Large intestine (tissue), 3 donors: Measurements from ENCODE around the gene VSTM4. TPM values are rescaled to one million over a fixed set of nuclear protein-coding genes. Genes with fewer than 3 reads are reported as not detected.

Experiments
- DNase-seq, 2 donors: peaks; one replicate each; pipeline versions ENCODE4 v3.0.0 to v3.0.0-alpha.2; 2013
- H3K27ac ChIP-seq: one replicate; pipeline ENCODE4 v1.5.1; 2013; ENCODE audit warnings: low read length
- H3K27me3 ChIP-seq: 2 replicates; pipeline ENCODE4 v1.6.1; 2013; ENCODE audit warnings: low read length; ENCODE audit not compliant: control insufficient read depth, insufficient read depth
- H3K36me3 ChIP-seq: 2 replicates; pipeline ENCODE4 v1.6.1; 2013; ENCODE audit warnings: low read length; ENCODE audit not compliant: control insufficient read depth, insufficient read depth
- H3K4me1 ChIP-seq: one replicate; pipeline ENCODE4 v1.6.1; 2013; ENCODE audit warnings: low read length; ENCODE audit not compliant: control insufficient read depth, insufficient read depth
- H3K4me3 ChIP-seq: one replicate; pipeline ENCODE4 v1.5.1; 2013; ENCODE audit warnings: low read length
- H3K9me3 ChIP-seq: one replicate; pipeline ENCODE4 v1.6.1; 2013; ENCODE audit warnings: mild to moderate bottlenecking, low read depth, low read length, moderate library complexity; ENCODE audit not compliant: control insufficient read depth
- WGBS: methylation state at CpG from one replicate; pipeline ENCODE4 v1.1.5; 2013; ENCODE audit warnings: low lambda C conversion rate; ENCODE audit not compliant: insufficient coverage; 5-methylcytosine and 5-hydroxymethylcytosine counted together
- polyA plus RNA-seq: library from polyadenylated mRNA; unstranded; fragments of 120-200 nt; gene quantifications from one replicate; pipeline ENCODE4 v1.2.1, GENCODE V29; 2013

Gene VSTM4
- polyA plus RNA-seq, 1 donor = 10.2 TPM

DNA sequence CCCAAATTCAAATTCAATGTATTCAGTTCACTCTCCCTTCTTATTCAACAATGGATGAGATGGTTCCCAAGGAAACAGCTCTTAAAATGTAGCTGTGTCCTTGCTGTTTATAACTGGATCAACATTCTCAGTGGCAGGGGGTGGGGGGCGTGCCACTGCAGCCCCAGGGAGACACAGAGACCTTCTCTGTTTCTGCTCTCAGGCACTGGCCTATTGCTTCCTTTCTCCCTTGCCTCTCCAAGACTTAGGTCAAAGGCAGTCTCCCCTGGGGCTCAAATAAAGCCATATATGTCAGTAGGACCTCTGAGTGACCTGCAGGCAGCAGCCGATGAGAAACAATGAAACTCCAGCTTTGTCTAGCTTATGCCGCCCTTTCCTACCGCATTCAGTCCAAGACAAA is 20.7 kb downstream of the VSTM4 start:
- no peaks in the 10 kb centered on the region for H3K9me3 ChIP-seq
- H3K27me3 ChIP-seq = no peaks in the 10 kb centered on the region
- H3K27ac ChIP-seq = no peak overlapping the region
- no peak for DNase-seq
- no CpG with 5 or more reads among the region's 4 CpGs for WGBS
- no peaks in the 10 kb centered on the region for H3K4me1 ChIP-seq
- H3K36me3 ChIP-seq = peaks cover 4% of the 10 kb centered on the region
- no peak overlapping the region for H3K4me3 ChIP-seq

DNA sequence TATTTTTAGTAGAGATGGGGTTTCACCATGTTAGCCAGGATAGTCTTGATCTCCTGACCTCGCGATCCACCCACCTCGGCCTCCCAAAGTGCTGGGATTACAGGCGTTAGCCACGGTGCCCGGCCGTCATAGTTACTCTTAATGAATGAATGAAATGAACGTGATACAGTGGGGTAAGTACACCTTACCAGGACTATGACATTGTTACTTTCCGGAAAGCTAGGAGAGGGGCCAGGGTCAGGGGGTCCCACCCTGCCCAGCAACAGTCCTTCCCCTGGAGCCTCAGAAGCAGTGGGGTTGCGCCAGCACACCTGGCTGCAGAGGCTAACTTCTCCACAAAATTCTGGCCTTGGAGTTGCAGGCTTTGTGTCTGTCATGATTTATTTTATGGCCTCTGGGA is 21.4 kb downstream of the VSTM4 start:
- Histone ChIP-seq H3K27ac (no peak overlapping the region), H3K4me1 (no peaks in the 10 kb centered on the region), H3K27me3 (no peaks in the 10 kb centered on the region), H3K4me3 (no peak overlapping the region), H3K9me3 (no peaks in the 10 kb centered on the region), H3K36me3 (peaks cover 4% of the 10 kb centered on the region)
- no peak for DNase-seq
- no CpG with 5 or more reads among the region's 10 CpGs for WGBS

DNA sequence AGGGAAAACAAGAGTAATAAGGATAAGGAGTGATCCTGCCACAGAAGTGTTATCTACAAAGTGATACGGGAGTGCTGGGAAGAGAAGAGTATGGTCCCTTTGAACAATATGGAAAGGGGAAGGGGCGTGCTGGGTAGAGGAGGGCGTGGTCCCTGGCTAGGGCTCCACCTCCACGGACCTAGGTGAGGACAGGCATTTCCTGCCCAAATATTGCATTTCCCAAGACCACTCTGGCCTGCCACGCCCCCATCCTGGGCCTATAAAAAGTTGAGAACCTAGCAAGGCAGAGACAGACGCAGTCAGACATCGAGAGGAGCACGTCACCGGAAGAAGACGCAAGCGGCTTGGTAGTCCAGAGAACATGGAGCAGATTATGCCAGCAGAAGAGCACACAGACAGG is 22.8 kb downstream of the VSTM4 start:
- H3K4me3 ChIP-seq = no peak overlapping the region
- WGBS = 100% methylated on average over 2 of the region's 11 CpGs

DNA sequence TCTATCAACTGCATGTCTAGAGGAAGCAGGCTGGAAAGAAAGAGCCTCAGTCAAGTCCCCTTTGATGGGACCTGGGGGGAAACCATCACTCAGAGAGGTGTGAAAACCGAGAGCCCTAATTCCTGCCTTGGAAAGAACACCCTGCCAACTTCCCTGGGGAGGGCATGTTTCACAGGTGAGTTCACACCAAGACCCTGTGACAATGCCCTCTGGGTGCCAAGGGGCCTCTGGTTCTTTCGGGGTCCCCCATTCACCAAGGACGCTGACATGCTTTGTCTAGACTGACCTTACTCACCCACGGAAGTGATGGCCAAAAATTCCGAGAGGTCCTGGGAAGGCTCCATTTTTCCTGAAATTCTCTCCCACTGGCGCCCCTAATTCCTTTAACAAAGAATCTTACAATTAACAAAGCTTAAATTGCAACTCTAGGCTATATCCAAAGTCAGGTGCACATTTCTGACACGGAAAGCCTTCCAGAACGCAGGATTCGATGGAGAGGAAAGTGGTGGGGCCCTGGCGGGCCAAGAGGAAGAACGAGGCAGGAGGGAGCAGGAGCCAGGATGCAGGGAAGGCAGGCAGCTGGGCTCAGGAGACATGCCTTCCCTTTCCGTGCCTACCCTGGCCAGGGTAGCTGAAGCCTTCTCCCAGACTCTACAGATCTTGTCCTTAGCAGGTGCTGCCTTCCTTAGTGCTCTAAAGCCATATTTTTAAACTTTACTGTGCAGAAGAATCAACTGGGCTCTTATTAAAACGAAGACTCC is 23.7 kb downstream of the VSTM4 start:
- Histone ChIP-seq H3K4me3 (no peak overlapping the region), H3K27me3 (no peaks in the 10 kb centered on the region), H3K4me1 (no peaks in the 10 kb centered on the region), H3K9me3 (peaks cover 4% of the 10 kb centered on the region), H3K36me3 (no peaks in the 10 kb centered on the region), H3K27ac (no peak overlapping the region)
- no peak for DNase-seq
- WGBS = 100% methylated on average over 3 of the region's 13 CpGs

More for the DNA sequence above, 22.8 kb downstream of the VSTM4 start:
- no peaks in the 10 kb centered on the region for H3K9me3 ChIP-seq
- H3K4me1 ChIP-seq = no peaks in the 10 kb centered on the region
- H3K27me3 ChIP-seq = no peaks in the 10 kb centered on the region
- no peak overlapping the region for H3K27ac ChIP-seq
- H3K36me3 ChIP-seq = no peaks in the 10 kb centered on the region
- no peak for DNase-seq

DNA sequence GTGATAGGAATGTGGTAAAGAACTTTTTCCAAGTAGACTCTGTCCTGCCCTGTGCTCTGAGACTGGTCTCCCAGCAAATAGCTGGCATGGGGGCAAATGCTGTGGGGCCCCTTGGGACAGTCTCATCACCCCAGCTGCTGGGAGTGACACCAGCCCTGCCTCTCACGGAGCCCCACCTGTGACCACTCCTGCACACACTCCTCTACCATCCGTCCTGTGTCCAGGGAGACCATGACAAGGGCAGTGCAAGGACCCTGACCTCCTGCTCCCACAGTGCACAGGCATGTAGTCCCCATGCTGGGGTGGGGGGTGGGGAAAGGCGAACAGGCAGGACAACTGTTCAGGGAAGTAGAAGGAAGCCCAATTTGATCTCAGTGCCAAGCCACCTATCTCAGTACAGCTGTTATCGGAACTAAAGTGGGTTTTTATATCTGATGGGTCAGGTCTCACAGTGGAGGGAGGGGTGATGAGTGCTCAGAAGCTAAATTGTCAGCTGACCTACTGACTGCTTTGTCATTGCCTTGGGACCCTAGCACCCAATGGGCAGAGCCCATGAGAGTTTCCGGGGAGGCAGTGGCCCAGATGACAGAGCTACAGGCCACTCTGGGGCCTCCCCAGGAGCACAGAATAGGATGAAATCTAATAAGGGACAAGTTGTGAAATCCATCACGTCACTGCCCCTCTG is 24.5 kb downstream of the VSTM4 start:
- no CpG with 5 or more reads among the region's 6 CpGs for WGBS
- no peak overlapping the region for H3K27ac ChIP-seq
- no peak overlapping the region for H3K4me3 ChIP-seq
- H3K4me1 ChIP-seq = no peaks in the 10 kb centered on the region
- no peaks in the 10 kb centered on the region for H3K27me3 ChIP-seq
- peaks cover 5% of the 10 kb centered on the region for H3K9me3 ChIP-seq
- no peaks in the 10 kb centered on the region for H3K36me3 ChIP-seq
- no peak for DNase-seq

DNA sequence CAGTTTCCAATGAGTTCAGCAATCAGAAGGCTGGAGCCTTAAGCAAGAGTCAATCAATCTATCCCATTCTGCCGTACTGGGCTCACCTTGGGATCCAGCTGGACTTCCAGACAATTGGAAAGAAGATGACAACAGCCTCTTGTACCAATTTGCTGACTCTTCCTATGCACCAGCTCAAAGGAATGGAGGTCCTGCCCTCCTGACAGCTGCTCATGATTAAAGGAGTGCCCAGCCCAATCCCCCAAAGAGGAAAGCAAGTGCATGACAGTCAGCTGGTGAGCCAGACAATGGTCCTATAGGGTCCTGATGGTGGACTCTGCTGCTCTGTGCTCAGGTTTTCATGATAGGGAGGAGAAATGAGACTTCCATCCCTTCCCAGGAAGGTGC is 25.1 kb downstream of the VSTM4 start:
- H3K27ac ChIP-seq = no peak overlapping the region
- H3K9me3 ChIP-seq = peaks cover 5% of the 10 kb centered on the region
- no peak overlapping the region for H3K4me3 ChIP-seq
- WGBS = no CpG with 5 or more reads among the region's 1 CpG
- no peak for DNase-seq
- no peaks in the 10 kb centered on the region for H3K27me3 ChIP-seq
- no peaks in the 10 kb centered on the region for H3K36me3 ChIP-seq
- H3K4me1 ChIP-seq = no peaks in the 10 kb centered on the region

DNA sequence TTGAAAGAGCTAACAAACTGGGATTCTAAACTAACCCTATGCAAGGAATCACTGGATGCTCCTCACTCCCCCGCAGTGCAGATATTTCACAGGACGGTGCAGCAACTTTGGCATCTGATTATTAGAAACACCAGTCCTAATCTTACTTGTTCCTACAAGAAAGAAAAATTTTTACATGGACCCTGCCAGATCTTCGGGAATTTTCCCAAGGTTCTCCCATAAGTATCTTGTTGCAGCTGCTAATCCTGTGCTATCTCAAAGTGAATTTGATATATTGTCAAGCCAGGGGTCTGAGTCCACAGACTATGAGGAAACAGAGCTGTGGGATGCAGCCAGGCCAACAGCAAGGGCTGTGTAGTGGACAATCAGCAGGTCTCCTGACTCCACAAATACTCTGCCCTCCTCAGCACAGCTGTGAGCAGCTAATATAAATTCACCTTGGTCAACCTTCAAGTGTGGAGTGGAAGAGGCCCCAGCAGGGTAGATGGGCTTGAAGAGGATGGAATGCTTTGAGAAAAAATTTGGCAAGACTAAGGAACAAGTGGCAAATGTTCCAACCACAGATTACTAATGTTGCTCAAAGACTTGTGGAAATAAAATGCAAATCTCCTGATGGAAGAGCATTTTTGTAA is 25.6 kb downstream of the VSTM4 start:
- H3K27ac ChIP-seq = no peak overlapping the region
- DNase-seq = no peak
- WGBS = no CpG with 5 or more reads among the region's 3 CpGs

DNA sequence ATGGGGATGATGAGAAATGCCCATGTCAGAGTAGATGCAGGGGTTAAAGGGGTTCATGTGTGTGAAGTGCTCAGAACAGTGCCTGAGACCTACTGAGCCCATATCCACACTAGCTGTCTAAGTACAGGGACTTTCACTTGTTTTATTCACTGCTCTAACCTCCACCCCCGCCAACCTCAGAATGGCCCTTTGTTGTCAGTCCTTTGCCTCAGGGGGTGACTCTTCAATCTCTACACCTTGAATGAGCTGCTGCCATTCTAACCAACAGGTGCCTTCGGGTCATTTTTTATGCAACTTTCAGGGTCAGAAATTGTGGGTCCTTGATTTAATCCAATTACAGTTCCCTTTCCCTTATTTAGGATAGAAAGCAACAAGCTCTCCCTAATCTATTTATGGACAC is 26.2 kb downstream of the VSTM4 start:
- DNase-seq = no peak
- Histone ChIP-seq H3K4me3 (no peak overlapping the region), H3K4me1 (no peaks in the 10 kb centered on the region), H3K9me3 (peaks cover 5% of the 10 kb centered on the region), H3K27ac (no peak overlapping the region), H3K36me3 (peaks cover 6% of the 10 kb centered on the region), H3K27me3 (no peaks in the 10 kb centered on the region)
- WGBS = 100% methylated on average over 1 of the region's 2 CpGs

More for the DNA sequence above, 25.6 kb downstream of the VSTM4 start:
- Histone ChIP-seq H3K36me3 (peaks cover 4% of the 10 kb centered on the region), H3K4me1 (no peaks in the 10 kb centered on the region), H3K27me3 (no peaks in the 10 kb centered on the region), H3K4me3 (no peak overlapping the region), H3K9me3 (peaks cover 5% of the 10 kb centered on the region)

DNA sequence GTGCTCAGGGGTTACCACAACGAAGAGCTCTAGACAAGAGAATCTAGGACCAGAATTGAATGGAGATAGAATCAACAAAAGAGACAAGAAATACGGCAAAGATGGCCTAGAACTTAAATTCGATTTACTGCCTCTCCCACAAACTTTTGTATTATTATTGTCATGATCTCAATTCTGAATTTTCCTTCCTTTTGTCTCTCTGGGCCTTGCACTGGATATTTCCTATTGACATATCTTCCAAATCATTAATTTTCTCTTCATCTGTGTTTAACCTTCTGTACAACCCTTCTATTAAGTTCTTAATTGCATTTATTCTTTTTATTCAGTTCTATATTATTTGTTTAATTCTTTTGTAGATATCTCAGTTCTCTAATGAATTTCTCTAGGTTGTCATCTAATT is 28.4 kb downstream of the VSTM4 start:
- no peak for DNase-seq
- Histone ChIP-seq H3K36me3 (peaks cover 6% of the 10 kb centered on the region), H3K27ac (no peak overlapping the region), H3K27me3 (no peaks in the 10 kb centered on the region), H3K4me3 (no peak overlapping the region), H3K9me3 (peaks cover 5% of the 10 kb centered on the region), H3K4me1 (no peaks in the 10 kb centered on the region)
- 100% methylated on average over 2 of the region's 3 CpGs for WGBS

DNA sequence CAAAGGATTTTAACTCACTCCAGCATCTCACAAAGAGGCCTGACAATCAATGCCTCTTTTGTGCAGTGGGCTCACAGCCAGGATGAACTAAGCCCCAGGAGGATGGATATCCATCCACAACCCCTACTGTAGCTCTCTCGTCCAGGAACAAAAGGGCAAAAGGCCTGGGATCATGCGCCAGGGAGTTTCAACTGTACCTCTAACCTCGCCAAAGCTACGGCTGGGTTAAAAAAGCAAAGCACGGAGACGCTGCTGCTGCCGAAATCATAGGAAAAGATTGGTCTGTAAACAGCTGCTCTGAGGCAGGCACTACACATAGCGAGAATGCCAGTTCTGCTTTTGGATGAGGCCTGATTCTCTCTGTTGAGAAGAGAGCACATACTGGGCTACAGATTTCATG is 32.1 kb downstream of the VSTM4 start:
- no CpG with 5 or more reads among the region's 8 CpGs for WGBS
- Histone ChIP-seq H3K36me3 (peaks cover 6% of the 10 kb centered on the region), H3K9me3 (peaks cover 5% of the 10 kb centered on the region), H3K4me3 (no peak overlapping the region), H3K27me3 (no peaks in the 10 kb centered on the region), H3K4me1 (peaks cover 20% of the 10 kb centered on the region), H3K27ac (no peak overlapping the region)
- DNase-seq = no peak
